DND-41 (cell line): ENCODE results near the gene C14orf180.

Experiments used
- EZH2 ChIP-seq: IDR thresholded peaks from 3 replicates; pipeline ENCODE4 v1.6.1; 2012; ENCODE audit warnings: borderline replicate concordance, low read depth, mild to moderate bottlenecking, moderate library complexity, low read length, inconsistent platforms; ENCODE audit not compliant: severe bottlenecking
- TF ChIP-seq, protein P1 (sequence below): IDR thresholded peaks from 2 replicates; pipeline ENCODE4 v1.5.1; 2012; ENCODE audit warnings: borderline replicate concordance, low read length, moderate library complexity, mild to moderate bottlenecking; ENCODE audit not compliant: poor library complexity, severe bottlenecking; ENCODE audit errors: extremely low read depth

DNA sequence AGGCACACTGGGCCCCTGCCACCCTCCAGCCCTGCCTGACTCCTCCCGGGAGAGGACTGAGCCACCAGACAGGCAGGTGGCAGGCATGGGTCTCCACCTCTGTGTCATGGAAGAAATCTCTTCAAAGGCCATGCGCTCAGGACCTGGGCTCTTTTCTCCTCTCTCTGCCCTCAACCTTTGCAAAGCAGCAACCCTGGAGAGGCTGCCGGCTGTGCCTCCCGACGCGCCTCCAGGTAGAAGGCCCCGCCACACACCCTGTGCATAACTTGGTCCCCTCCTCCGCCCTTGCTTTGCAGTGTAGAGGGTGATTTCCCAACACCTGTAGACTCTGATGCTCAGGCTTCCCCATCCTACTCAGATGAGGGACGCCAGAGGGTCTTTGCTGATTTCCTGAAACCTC lies 53.2 kb downstream of the C14orf180 start:
- TF ChIP-seq, protein P1, sequence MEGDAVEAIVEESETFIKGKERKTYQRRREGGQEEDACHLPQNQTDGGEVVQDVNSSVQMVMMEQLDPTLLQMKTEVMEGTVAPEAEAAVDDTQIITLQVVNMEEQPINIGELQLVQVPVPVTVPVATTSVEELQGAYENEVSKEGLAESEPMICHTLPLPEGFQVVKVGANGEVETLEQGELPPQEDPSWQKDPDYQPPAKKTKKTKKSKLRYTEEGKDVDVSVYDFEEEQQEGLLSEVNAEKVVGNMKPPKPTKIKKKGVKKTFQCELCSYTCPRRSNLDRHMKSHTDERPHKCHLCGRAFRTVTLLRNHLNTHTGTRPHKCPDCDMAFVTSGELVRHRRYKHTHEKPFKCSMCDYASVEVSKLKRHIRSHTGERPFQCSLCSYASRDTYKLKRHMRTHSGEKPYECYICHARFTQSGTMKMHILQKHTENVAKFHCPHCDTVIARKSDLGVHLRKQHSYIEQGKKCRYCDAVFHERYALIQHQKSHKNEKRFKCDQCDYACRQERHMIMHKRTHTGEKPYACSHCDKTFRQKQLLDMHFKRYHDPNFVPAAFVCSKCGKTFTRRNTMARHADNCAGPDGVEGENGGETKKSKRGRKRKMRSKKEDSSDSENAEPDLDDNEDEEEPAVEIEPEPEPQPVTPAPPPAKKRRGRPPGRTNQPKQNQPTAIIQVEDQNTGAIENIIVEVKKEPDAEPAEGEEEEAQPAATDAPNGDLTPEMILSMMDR: no peak
- TF ChIP-seq EZH2: no peak
